Naive thymus-derived CD4-positive, alpha-beta T cell (primary cell): Measurements from ENCODE around the gene UQCRH. TPM values are rescaled to one million over a fixed set of nuclear protein-coding genes. Genes with fewer than 3 reads are reported as not detected.

Experiments
- ATAC-seq: fragments of 150-1000 bp; cut with Tn5 transposase; 2 replicates; pipeline ENCODE4 v1.10.0; 2021; ENCODE audit warnings: mild to moderate bottlenecking, moderate library complexity
- CTCF ChIA-PET: fragments of 350-600 bp; sonication (Branson Sonifier 250); formaldehyde crosslinking; loops from one replicate; lab custom pipeline; 2021; ENCODE audit warnings: antibody characterized with exemption; lab: Charles Lee
- POLR2A ChIA-PET: fragments of 350-600 bp; sonication (Branson Sonifier 250); formaldehyde crosslinking; loops from one replicate; lab custom pipeline; 2021; ENCODE audit warnings: antibody characterized with exemption, inconsistent platforms; lab: Charles Lee
- DNase-seq, 9 donors: peaks; one replicate each; pipeline versions ENCODE4 v3.0.0 to v3.0.0-alpha.2; 2020 to 2022; ENCODE audit warnings: mixed read lengths in 1 of 9
- H3K27ac ChIP-seq: one replicate; pipeline ENCODE4 v1.7.0; 2013; ENCODE audit warnings: mild to moderate bottlenecking, low read depth, low read length, moderate library complexity
- H3K27me3 ChIP-seq, 2 donors: one replicate each; pipeline ENCODE4 v1.7.0; 2013; ENCODE audit warnings: low read length in 2 of 2, mild to moderate bottlenecking in 2 of 2, moderate library complexity in 2 of 2; ENCODE audit not compliant: control insufficient read depth in 2 of 2, insufficient read depth in 2 of 2
- H3K36me3 ChIP-seq, 3 experiments: 1 replicate in 2 of 3; 2 replicates in 1 of 3; pipeline ENCODE4 v1.7.0; 2013; ENCODE audit warnings: low read length in 3 of 3, mild to moderate bottlenecking in 3 of 3, moderate library complexity in 1 of 3; ENCODE audit not compliant: insufficient read depth in 3 of 3, control insufficient read depth in 2 of 3
- H3K4me1 ChIP-seq, 2 donors: one replicate each; pipeline ENCODE4 v1.7.0; 2013; ENCODE audit warnings: low read length in 2 of 2, mild to moderate bottlenecking in 2 of 2, moderate library complexity in 1 of 2; ENCODE audit not compliant: control insufficient read depth in 2 of 2, insufficient read depth in 2 of 2
- H3K4me3 ChIP-seq: 2 replicates; pipeline ENCODE4 v1.7.0; 2013; ENCODE audit warnings: mild to moderate bottlenecking, low read length
- H3K9me3 ChIP-seq, 3 experiments: 1 replicate in 2 of 3; 2 replicates in 1 of 3; pipeline ENCODE4 v1.7.0; 2013; ENCODE audit warnings: low read length in 3 of 3; ENCODE audit not compliant: control insufficient read depth in 2 of 3
- H3K27ac Mint-ChIP-seq, 9 donors: one replicate each; pipeline ENCODE4 v1.8.0; 2020 to 2022; ENCODE audit warnings: mixed read lengths in 9 of 9, mild to moderate bottlenecking in 8 of 9, moderate library complexity in 5 of 9, inconsistent platforms in 2 of 9
- H3K27me3 Mint-ChIP-seq, 5 donors: one replicate each; pipeline ENCODE4 v1.8.0; 2021 to 2022; ENCODE audit warnings: mixed read lengths in 5 of 5, mild to moderate bottlenecking in 1 of 5
- H3K36me3 Mint-ChIP-seq, 5 donors: one replicate each; pipeline ENCODE4 v1.8.0; 2020 to 2022; ENCODE audit warnings: mixed read lengths in 5 of 5, mild to moderate bottlenecking in 3 of 5, inconsistent platforms in 1 of 5
- H3K4me1 Mint-ChIP-seq, 7 donors: one replicate each; pipeline ENCODE4 v1.8.0; 2020 to 2022; ENCODE audit warnings: mixed read lengths in 7 of 7, mild to moderate bottlenecking in 3 of 7, inconsistent platforms in 1 of 7
- H3K4me3 Mint-ChIP-seq, 10 donors: one replicate each; pipeline ENCODE4 v1.8.0; 2020 to 2022; ENCODE audit warnings: mild to moderate bottlenecking in 10 of 10, mixed read lengths in 10 of 10, moderate library complexity in 6 of 10, inconsistent platforms in 2 of 10
- H3K9me3 Mint-ChIP-seq, 11 donors: one replicate each; pipeline ENCODE4 v1.8.0; 2020 to 2022; ENCODE audit warnings: mixed read lengths in 11 of 11, mild to moderate bottlenecking in 4 of 11, inconsistent platforms in 1 of 11, moderate library complexity in 1 of 11
- intact Hi-C, 2 donors: fragments of 100-400 bp; cut with micrococcal nuclease; formaldehyde crosslinking; loops; one replicate each; pipeline ENCODE4 v1.15.1; 2023
- polyA plus RNA-seq, 2 donors: library from polyadenylated mRNA; unstranded; fragments of 300-500 nt; fragmentation: Illumina TruSeq; gene quantifications; one replicate each; pipeline ENCODE4 v1.2.3, GENCODE V29; 2021
- total RNA-seq, 6 experiments: library from RNA in 5 of 6; stranded (reverse) in 5 of 6; gene quantifications; 1 replicate in 5 of 6; 2 replicates in 1 of 6; pipeline ENCODE4 v1.2.3 and lab custom pipeline; 2021 to 2026

The UQCRH gene
- total and polyA plus RNA-seq, 7 experiments from 2014 or later, result 107 to 332 (median 137) TPM

DNA sequence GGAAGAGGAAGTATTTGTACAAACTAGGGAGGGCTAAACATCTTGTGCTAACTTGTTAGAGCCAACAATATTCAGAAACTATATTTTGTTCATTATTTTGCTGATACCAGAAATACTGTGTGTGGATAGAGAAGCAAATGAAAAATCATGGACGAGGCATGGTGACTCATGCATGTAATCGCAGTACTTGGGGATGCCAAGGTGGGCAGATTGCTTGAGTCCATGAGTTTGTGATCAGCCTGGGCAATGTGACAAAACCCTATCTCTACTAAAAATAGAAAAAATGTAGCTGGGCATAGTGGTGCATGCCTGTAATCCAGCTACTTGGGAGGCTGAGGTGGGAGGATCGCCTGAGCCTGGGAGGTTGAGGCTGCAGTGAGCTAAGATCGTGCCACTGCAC lies 13.5 kb upstream of the UQCRH start:
- CTCF ChIA-PET, result no interaction called here

DNA sequence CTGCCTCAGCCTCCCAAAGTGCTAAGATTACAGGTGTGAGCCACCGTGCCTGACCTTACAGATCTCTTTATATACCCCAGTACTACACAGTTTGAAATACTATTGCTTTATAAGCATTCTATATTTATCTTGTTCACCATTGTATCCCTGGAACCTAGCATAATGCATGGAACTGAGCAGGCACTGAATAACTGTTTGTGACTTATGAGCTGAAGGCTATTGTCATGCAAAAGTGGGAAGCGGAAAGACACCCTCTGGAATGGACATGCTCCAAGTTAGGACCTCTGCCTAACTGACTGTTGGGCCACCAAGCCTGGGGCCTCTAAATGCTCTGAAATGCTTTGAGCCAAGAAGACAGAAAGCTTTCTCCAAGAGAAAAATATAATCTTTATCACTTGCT lies 8.2 kb upstream of the UQCRH start:
- Histone ChIP-seq H3K27me3 (no peaks in the 10 kb centered on the region), H3K27ac (no peak overlapping the region), H3K4me3 (no peak overlapping the region), H3K36me3 (peaks cover 0 to 38% (median 9%) of the 10 kb centered on the region in 3 experiments), H3K9me3 (no peaks in the 10 kb centered on the region), H3K4me1 (no peaks in the 10 kb centered on the region)
- intact Hi-C loops, result no loop called here
- H3K27ac Mint-ChIP-seq, result no peak overlapping the region
- peaks cover 0 to 34% (median 22%) of the 10 kb centered on the region in 5 donors for H3K36me3 Mint-ChIP-seq
- no peaks in the 10 kb centered on the region for H3K9me3 Mint-ChIP-seq
- no peak overlapping the region for H3K4me3 Mint-ChIP-seq
- CTCF ChIA-PET, result interaction anchor here (0.6 kb wide), 1 partner anchor 37 kb away, joined by 3 read pairs; no protein-coding TSS in a partner anchor
- H3K27me3 Mint-ChIP-seq, result no peaks in the 10 kb centered on the region
- POLR2A ChIA-PET, result no interaction called here
- H3K4me1 Mint-ChIP-seq, result peaks cover 1 to 17% (median 7%) of the 10 kb centered on the region in 7 donors
- no peak for ATAC-seq
- no peak for DNase-seq

More for the DNA sequence above, 13.5 kb upstream of the UQCRH start:
- POLR2A ChIA-PET, result no interaction called here
- no peaks in the 10 kb centered on the region for H3K27me3 ChIP-seq
- no peak overlapping the region for H3K27ac ChIP-seq
- intact Hi-C loops, result loop anchor here in 1 of 2 donors (10.0 kb wide), 1 partner anchor 55 kb away; the partner anchor contains the start of gene NSUN4
- peaks cover 0 to 14% (median 9%) of the 10 kb centered on the region in 5 donors for H3K36me3 Mint-ChIP-seq
- H3K4me3 Mint-ChIP-seq, result no peak overlapping the region
- DNase-seq, result no peak
- no peak overlapping the region for H3K4me3 ChIP-seq
- H3K4me1 Mint-ChIP-seq, result peaks cover 4 to 30% (median 12%) of the 10 kb centered on the region in 7 donors
- no peaks in the 10 kb centered on the region for H3K27me3 Mint-ChIP-seq
- no peaks in the 10 kb centered on the region for H3K9me3 Mint-ChIP-seq
- peaks cover 0 to 17% (median under 1%) of the 10 kb centered on the region in 3 experiments for H3K36me3 ChIP-seq
- no peaks in the 10 kb centered on the region for H3K4me1 ChIP-seq
- no peak for ATAC-seq
- H3K9me3 ChIP-seq, result no peaks in the 10 kb centered on the region
- peak overlapping the region in 2 of 9 donors; percentile 22 to 80 for H3K27ac Mint-ChIP-seq

DNA sequence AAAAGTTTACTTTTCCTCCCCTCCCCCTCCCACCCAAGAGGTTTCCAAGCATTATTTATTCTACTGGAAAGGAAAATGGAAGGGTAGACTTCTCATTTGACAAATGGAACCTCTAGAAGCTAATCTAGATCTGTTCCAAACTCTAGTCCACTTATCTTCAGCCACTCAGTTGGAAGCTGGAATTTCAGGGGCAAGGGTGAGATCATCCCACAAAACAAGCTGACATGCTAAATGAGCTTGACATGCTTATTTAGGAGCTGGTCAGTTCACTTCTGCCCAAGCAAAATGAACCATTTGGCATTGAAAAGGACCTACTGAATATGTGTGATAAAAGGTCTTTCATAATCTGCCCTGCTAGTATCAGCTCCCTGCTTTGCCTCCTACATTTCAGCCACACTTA lies 5.1 kb upstream of the UQCRH start:
- Mint-ChIP-seq H3K36me3 (peaks cover 0 to 34% (median 22%) of the 10 kb centered on the region in 5 donors), H3K27me3 (peaks cover 0 to 2% (median 0%) of the 10 kb centered on the region in 5 donors), H3K27ac (peak overlapping the region in 1 of 9 donors; percentile 3), H3K4me1 (peaks cover 14 to 30% (median 20%) of the 10 kb centered on the region in 7 donors), H3K4me3 (no peak overlapping the region), H3K9me3 (no peaks in the 10 kb centered on the region)
- intact Hi-C loops, result no loop called here
- Histone ChIP-seq H3K27ac (no peak overlapping the region), H3K27me3 (no peaks in the 10 kb centered on the region), H3K9me3 (no peaks in the 10 kb centered on the region), H3K36me3 (peaks cover 0 to 43% (median 9%) of the 10 kb centered on the region in 3 experiments), H3K4me3 (no peak overlapping the region), H3K4me1 (peaks cover 8 to 14% of the 10 kb centered on the region in 2 donors)
- CTCF ChIA-PET, result interaction anchor here (1.1 kb wide), 1 partner anchor 54 kb away, joined by 4 read pairs; no protein-coding TSS in a partner anchor
- POLR2A ChIA-PET, result interaction anchor here (1.1 to 1.2 kb wide), 3 partner anchors 14 to 131 kb away, joined by 3 to 4 read pairs (median 3); no protein-coding TSS in a partner anchor
- DNase-seq, result no peak
- no peak for ATAC-seq

DNA sequence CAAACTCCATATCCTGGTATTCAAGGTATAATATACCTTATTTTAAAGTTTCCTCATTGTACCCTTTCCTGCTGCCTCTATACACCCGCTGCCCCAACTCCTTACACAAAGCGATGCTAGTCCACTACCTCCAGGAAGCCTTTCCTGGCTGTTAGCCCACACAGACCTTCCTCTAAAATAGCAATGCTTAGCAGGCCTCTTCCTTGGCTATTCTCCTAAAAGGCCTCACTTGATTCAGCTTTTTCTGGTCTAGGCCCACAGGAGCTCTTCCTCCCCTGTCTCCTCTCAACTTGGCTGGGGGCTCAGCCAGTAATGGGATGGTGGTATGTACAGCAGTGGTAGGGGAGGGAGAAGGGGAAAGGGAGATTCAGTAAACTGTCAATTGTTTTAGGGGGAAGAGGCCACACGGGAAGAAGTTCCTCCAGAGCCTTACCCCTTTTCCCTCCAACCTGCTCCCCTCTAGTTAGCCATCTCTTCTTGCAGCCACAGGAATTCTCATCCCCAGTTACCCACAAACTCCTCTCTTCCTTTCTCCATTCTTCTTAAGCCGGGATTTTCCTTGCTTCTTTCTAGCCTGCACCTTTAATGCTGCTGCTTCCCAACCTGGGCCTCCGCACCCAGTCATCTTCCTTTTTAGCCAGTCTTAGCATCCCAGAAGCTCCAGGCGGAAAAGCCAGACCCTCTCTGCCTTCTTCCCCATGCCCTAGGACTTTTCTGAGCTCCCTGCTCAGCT lies 2.7 kb upstream of the UQCRH start:
- no peaks in the 10 kb centered on the region for H3K27me3 ChIP-seq
- peak overlapping the region; percentile 83 for H3K4me3 ChIP-seq
- Mint-ChIP-seq H3K4me1 (peaks cover 26 to 42% (median 34%) of the 10 kb centered on the region in 7 donors), H3K36me3 (peaks cover 0 to 25% (median 18%) of the 10 kb centered on the region in 5 donors), H3K4me3 (peak overlapping the region; percentile 94 to 99 (median 98)), H3K27ac (peak overlapping the region; percentile 14 to 99 (median 96)), H3K27me3 (peaks cover 0 to 2% (median 0%) of the 10 kb centered on the region in 5 donors), H3K9me3 (no peaks in the 10 kb centered on the region)
- H3K9me3 ChIP-seq, result no peaks in the 10 kb centered on the region
- DNase-seq (no peak), ATAC-seq (no peak)
- H3K36me3 ChIP-seq, result peaks cover 0 to 34% (median 9%) of the 10 kb centered on the region in 3 experiments
- peak overlapping the region; percentile 98 for H3K27ac ChIP-seq
- intact Hi-C loops, result loop anchor here in 1 of 2 donors (5.0 kb wide), 1 partner anchor 301 kb away; the partner anchor contains the start of gene MKNK1
- POLR2A ChIA-PET, result interaction anchor here (0.8 kb wide), 1 partner anchor 714 kb away, joined by 3 read pairs; no protein-coding TSS in a partner anchor
- CTCF ChIA-PET, result interaction anchor here (0.6 to 1.0 kb wide), 4 partner anchors 13 to 556 kb away, joined by 3 to 5 read pairs (median 4); no protein-coding TSS in a partner anchor
- H3K4me1 ChIP-seq, result peaks cover 19 to 25% of the 10 kb centered on the region in 2 donors

DNA sequence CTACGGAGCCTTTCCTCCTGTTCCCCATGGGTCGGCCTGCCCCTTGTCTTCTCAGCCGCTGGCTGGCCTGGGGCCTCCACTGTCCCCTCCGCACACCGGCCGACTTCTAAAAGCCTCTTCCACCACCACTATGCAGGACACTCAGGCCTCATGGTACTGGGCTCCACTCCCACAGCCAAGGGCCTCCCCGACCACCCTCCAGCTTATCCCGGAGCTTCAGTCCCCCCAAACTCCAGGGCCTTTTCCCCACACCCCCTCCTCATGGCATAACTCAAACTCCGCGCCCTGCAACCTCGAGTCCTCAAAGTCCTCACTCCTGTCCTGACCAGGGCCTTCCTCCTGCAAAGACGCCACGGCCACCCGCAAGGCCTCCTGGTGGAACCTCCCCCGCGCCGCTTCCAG lies 2.1 kb upstream of the UQCRH start:
- ChIA-PET POLR2A (no interaction called here), CTCF (interaction anchor here (0.6 to 1.0 kb wide), 3 partner anchors 13 to 556 kb away, joined by 3 to 5 read pairs (median 4); no protein-coding TSS in a partner anchor)
- H3K27me3 Mint-ChIP-seq, result peaks cover 0 to 2% (median 0%) of the 10 kb centered on the region in 5 donors
- intact Hi-C loops, result loop anchor here in 1 of 2 donors (5.0 kb wide), 1 partner anchor 301 kb away; the partner anchor contains the start of gene MKNK1
- H3K27ac Mint-ChIP-seq, result peak overlapping the region; percentile 17 to 99 (median 97)
- Histone ChIP-seq H3K4me3 (peak overlapping the region; percentile 83), H3K4me1 (peaks cover 19 to 25% of the 10 kb centered on the region in 2 donors), H3K27me3 (no peaks in the 10 kb centered on the region), H3K36me3 (peaks cover 0 to 29% (median 8%) of the 10 kb centered on the region in 3 experiments), H3K27ac (peak overlapping the region; percentile 98), H3K9me3 (no peaks in the 10 kb centered on the region)
- H3K4me3 Mint-ChIP-seq, result peak overlapping the region; percentile 94 to 99 (median 98)
- H3K36me3 Mint-ChIP-seq, result peaks cover 0 to 21% (median 16%) of the 10 kb centered on the region in 5 donors
- H3K9me3 Mint-ChIP-seq, result no peaks in the 10 kb centered on the region
- DNase-seq (no peak), ATAC-seq (no peak)
- peaks cover 26 to 48% (median 40%) of the 10 kb centered on the region in 7 donors for H3K4me1 Mint-ChIP-seq
